Breast epithelium (tissue), 4 donors: ENCODE results near the gene DHRS7B. TPM values are rescaled to one million over a fixed set of nuclear protein-coding genes. Genes with fewer than 3 reads are reported as not detected.
"Not testable (repeated sequence)": the region's sequence is repeated elsewhere in the genome, so short reads cannot be mapped to it uniquely, and the experiment has no call there.

Source experiments
- DNase-seq, 2 donors: peaks; one replicate each; pipeline ENCODE4 v3.0.0-alpha.2; 2019; ENCODE audit warnings: low spot score in 2 of 2
- H3K27ac ChIP-seq, 2 donors: fragments of 200-600 bp; sonication (generic) in 1 of 2; one replicate each; pipeline ENCODE4 v1.5.1; 2016 to 2019; ENCODE audit warnings: mild to moderate bottlenecking in 1 of 2
- H3K27me3 ChIP-seq, 2 donors: fragments of 200-600 bp; sonication (generic) in 1 of 2; one replicate each; pipeline versions ENCODE4 v1.5.1 to v1.6.0; 2017 to 2019; ENCODE audit warnings: control low read depth in 1 of 2, mild to moderate bottlenecking in 1 of 2
- H3K36me3 ChIP-seq: fragments of 200-600 bp; one replicate; pipeline ENCODE4 v1.5.1; 2019
- H3K4me1 ChIP-seq, 2 donors: fragments of 200-600 bp; sonication (generic); one replicate each; pipeline ENCODE4 v1.5.1; 2016 to 2019; ENCODE audit warnings: control low read depth in 1 of 2
- H3K4me3 ChIP-seq, 3 donors: fragments of 200-600 bp; sonication (generic); 1 replicate in 2 of 3; 2 replicates in 1 of 3; pipeline ENCODE4 v1.5.1; 2016 to 2019; ENCODE audit warnings: mild to moderate bottlenecking in 3 of 3, moderate library complexity in 2 of 3
- H3K9me3 ChIP-seq, 2 donors: fragments of 200-600 bp; sonication (generic) in 1 of 2; one replicate each; pipeline ENCODE4 v1.5.1; 2016 to 2019; ENCODE audit warnings: control low read depth in 1 of 2
- POLR2A ChIP-seq: fragments of 450-650 bp; IDR thresholded peaks from one replicate; pipeline ENCODE4 v1.6.1; 2016; ENCODE audit warnings: antibody characterized with exemption, mild to moderate bottlenecking, moderate library complexity
- POLR2AphosphoS5 ChIP-seq, 3 donors: sonication (generic); formaldehyde crosslinking; IDR thresholded peaks; one replicate each; pipeline ENCODE4 v1.6.1; 2017; ENCODE audit warnings: antibody characterized with exemption in 3 of 3
- intact Hi-C: fragments of 100-400 bp; cut with DNase I; formaldehyde crosslinking; loops from one replicate; pipeline ENCODE4 v1.15.1; 2023; ENCODE audit warnings: low total_unique reads
- total RNA-seq, 3 donors: library from RNA; depleted of rRNA; stranded (reverse); fragments of >200 nt; gene quantifications; one replicate each; pipeline ENCODE4 v1.1.0, GENCODE V29; 2016
- TF ChIP-seq, protein P1 (sequence below), 3 donors: fragments of 450-650 bp; IDR thresholded peaks; one replicate each; pipeline ENCODE4 v1.5.1; 2016 to 2017; ENCODE audit warnings: antibody characterized with exemption in 3 of 3, mild to moderate bottlenecking in 3 of 3, moderate library complexity in 3 of 3

Gene DHRS7B
- total RNA-seq, 3 donors from 2014 or later = 53.7 to 64.0 (median 60.9) TPM

DNA sequence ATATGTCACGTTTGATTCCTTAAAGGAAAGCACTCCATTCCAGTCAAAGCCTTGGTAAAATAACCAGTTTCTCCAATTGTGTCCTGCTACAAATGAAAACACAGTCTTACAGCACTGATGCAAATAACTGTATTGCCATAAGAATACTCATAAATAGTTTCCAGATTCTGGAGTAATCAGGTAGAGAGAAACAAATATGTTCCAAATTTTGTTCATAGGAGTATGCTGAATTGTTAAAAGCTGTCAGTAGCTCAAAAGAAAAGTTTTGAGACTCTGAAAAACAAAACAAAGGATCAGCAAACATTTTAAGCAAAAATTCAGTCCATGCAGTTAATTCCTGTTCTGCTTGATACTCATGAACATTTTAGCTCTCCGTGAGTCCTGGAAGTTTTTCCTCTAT lies 7.8 kb downstream of the DHRS7B start:
- TF ChIP-seq, protein P1, sequence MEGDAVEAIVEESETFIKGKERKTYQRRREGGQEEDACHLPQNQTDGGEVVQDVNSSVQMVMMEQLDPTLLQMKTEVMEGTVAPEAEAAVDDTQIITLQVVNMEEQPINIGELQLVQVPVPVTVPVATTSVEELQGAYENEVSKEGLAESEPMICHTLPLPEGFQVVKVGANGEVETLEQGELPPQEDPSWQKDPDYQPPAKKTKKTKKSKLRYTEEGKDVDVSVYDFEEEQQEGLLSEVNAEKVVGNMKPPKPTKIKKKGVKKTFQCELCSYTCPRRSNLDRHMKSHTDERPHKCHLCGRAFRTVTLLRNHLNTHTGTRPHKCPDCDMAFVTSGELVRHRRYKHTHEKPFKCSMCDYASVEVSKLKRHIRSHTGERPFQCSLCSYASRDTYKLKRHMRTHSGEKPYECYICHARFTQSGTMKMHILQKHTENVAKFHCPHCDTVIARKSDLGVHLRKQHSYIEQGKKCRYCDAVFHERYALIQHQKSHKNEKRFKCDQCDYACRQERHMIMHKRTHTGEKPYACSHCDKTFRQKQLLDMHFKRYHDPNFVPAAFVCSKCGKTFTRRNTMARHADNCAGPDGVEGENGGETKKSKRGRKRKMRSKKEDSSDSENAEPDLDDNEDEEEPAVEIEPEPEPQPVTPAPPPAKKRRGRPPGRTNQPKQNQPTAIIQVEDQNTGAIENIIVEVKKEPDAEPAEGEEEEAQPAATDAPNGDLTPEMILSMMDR (IDR thresholded peaks at IDR 0.05) = no peak
- TF ChIP-seq POLR2AphosphoS5 (IDR thresholded peaks at IDR 0.05) (no peak), POLR2A (no peak)
- Histone ChIP-seq H3K27me3 (no peaks in the 10 kb centered on the region), H3K4me1 (no peaks in the 10 kb centered on the region), H3K36me3 (no peaks in the 10 kb centered on the region), H3K9me3 (peaks cover 0 to 12% of the 10 kb centered on the region in 2 donors), H3K4me3 (no peak overlapping the region), H3K27ac (no peak overlapping the region)
- intact Hi-C loops = no loop called here
- DNase-seq = no peak

DNA sequence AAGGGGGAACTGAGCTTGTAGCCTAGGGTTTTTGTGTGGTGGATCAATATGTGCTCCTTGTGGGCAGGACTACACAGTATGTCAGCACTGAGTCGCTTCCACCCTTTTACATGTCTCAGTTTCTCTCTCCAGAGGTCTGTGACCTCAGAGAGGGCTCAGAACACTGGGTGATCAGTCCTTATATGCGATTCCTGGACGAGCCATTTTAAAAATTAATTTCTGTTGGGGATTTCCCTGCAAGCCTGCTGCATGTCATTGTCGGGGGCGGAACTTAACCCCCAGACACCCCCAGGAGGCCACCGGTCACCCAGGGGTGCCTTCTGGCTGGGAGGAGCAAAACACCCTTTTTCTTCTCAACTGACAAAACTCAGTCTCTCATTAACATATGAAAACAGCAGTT lies 14.1 kb downstream of the DHRS7B start:
- Histone ChIP-seq H3K27me3 (no peaks in the 10 kb centered on the region), H3K27ac (no peak overlapping the region), H3K9me3 (no peaks in the 10 kb centered on the region), H3K36me3 (no peaks in the 10 kb centered on the region), H3K4me3 (no peak overlapping the region), H3K4me1 (no peaks in the 10 kb centered on the region)
- no peak for DNase-seq
- no peak for TF ChIP-seq POLR2AphosphoS5 (IDR thresholded peaks at IDR 0.05)
- TF ChIP-seq, protein P1 (IDR thresholded peaks at IDR 0.05) = no peak
- TF ChIP-seq POLR2A = no peak
- intact Hi-C loops = no loop called here

DNA sequence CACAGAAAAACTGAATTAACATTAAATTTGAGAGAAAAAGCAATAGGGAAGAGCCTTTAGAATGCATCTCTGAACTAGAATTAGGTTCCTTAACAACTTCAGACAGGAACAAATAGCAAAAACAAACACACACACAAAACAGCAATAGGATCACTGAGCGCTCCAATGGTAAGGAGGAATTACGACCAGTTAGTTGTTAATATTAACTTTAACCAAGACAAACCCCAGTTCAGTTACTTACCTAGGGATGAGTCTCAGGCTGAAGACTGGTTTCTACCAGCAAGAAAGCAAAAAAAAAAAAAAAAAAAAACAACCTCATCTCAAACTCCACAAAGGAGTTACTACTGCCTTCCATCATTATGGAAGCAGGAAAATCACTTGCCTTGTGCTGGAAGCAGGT lies 14.6 kb downstream of the DHRS7B start:
- H3K4me1 ChIP-seq = no peaks in the 10 kb centered on the region
- H3K27ac ChIP-seq = no peak overlapping the region
- DNase-seq = no peak
- H3K36me3 ChIP-seq = no peaks in the 10 kb centered on the region
- no peaks in the 10 kb centered on the region for H3K9me3 ChIP-seq
- no peak overlapping the region for H3K4me3 ChIP-seq
- TF ChIP-seq, protein P1 (IDR thresholded peaks at IDR 0.05) = no peak
- TF ChIP-seq POLR2AphosphoS5 (IDR thresholded peaks at IDR 0.05) (no peak), POLR2A (no peak)
- intact Hi-C loops = no loop called here
- H3K27me3 ChIP-seq = no peaks in the 10 kb centered on the region

DNA sequence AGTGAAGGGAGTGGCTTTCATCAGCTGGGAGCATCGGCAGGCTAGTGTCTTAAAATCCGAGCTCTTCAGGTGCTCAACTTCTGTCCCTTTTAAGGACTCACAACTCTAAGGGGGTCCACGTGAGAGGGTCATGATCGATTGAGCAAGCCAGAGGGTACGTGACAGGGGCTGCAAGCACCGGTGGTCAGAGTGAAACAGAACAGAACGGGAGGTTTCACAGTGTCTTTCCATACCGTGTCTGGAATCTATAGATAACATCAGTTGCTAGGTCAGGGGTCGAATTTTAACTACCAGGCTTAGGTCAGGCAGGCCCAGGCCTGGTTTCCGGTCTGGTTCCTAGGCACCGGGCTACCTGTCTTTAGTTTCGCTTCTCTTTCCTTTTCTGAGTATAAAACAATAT lies 15.3 kb downstream of the DHRS7B start:
- intact Hi-C loops, H3K27ac ChIP-seq: not testable (repeated sequence)

DNA sequence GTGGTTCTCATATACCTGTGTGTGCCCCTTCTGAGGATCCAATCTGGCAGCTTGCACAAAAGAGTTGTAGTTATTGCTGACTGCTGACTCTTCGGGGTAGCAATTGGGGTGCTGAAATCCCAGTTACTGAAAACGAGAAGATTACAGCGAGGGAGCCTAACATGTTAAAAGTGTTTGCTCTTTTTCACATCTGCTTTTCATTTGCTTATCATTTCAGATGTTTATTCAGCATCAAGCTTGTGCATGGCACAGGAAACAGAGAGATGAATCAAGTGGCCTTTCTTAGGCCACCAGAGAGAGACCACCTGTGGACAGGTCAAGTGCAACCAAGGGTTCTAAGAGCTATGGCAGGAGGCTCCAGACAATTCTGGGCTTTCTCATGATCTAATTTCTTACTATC lies 16.9 kb downstream of the DHRS7B start:
- no peak for TF ChIP-seq POLR2AphosphoS5 (IDR thresholded peaks at IDR 0.05)
- TF ChIP-seq POLR2A = no peak
- TF ChIP-seq, protein P1 (IDR thresholded peaks at IDR 0.05) = no peak
- intact Hi-C loops = no loop called here
- Histone ChIP-seq H3K27ac (no peak overlapping the region), H3K36me3 (no peaks in the 10 kb centered on the region), H3K4me1 (no peaks in the 10 kb centered on the region), H3K9me3 (no peaks in the 10 kb centered on the region), H3K4me3 (no peak overlapping the region), H3K27me3 (no peaks in the 10 kb centered on the region)
- DNase-seq = no peak

More for the DNA sequence above, 15.3 kb downstream of the DHRS7B start:
- not testable (repeated sequence) for H3K4me1 ChIP-seq, DNase-seq, H3K27me3 ChIP-seq, H3K4me3 ChIP-seq, H3K36me3 ChIP-seq, H3K9me3 ChIP-seq

DNA sequence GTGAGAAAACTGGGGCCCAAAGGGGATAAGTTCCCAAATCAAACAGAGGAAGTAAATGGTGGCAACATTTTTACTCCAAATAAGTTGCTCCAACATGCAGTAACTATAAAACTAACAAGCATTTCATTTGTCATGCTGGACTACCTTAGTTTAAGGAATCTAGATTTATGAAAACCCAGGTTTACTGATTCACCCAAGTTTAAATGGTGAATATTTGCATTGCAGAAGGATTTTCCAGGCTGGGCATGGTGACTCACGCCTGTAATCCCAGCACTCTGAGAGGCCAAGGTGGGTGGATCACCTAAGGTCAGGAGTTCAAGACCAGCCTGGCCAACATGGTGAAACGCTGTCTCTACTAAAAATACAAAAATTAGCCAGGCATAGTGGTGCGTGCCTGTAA lies 17.5 kb downstream of the DHRS7B start:
- DNase-seq, H3K36me3 ChIP-seq, H3K4me3 ChIP-seq, H3K4me1 ChIP-seq, H3K27me3 ChIP-seq, H3K9me3 ChIP-seq, intact Hi-C loops, H3K27ac ChIP-seq: not testable (repeated sequence)
